NCI-H2171 (cell line): Measurements from ENCODE around the gene ZSCAN16.
"Not testable (repeated sequence)": the region's sequence is repeated elsewhere in the genome, so short reads cannot be mapped to it uniquely, and the experiment has no call there.

Source experiments
- DNase-seq: peaks from one replicate; lab custom pipeline; 2025; lab: John Stamatoyannopoulos, UW

The ZSCAN16 gene

DNA sequence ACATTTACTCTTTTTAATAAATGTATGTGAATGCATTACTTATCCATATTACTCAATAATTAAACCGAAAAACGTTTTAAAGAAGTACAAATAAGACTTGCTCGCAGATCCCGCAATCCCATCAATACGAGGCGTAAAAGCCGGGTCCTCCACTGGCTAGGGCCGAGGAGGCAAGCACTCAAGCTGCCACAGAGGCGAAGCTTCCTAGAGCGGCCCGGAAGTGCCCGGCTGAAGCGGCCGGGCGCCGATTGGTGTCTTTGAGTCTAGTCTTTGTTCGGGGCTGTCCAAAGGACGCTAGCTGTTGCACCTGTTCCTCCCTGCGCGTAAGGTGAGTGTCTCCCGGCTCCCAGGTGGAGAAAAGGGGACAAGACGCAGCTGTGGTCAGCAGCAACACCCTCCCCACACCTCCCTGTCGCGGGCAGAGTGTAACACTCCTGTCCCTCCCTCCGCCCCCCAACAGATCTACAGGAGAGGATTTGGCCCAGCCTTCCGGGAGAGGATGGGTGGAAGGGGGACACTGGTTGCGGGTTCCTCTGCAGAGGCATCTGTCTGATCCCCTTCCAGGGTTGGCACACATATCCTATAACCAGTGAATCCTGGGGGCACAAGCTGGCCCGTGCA is at the start of gene ZSCAN16:
ZSCAN16 (plus strand) TSS at position 260 of the 621 bp plus-strand sequence. CDS start 835 bp downstream, outside the sequence.
- peak; percentile 80 for DNase-seq

DNA sequence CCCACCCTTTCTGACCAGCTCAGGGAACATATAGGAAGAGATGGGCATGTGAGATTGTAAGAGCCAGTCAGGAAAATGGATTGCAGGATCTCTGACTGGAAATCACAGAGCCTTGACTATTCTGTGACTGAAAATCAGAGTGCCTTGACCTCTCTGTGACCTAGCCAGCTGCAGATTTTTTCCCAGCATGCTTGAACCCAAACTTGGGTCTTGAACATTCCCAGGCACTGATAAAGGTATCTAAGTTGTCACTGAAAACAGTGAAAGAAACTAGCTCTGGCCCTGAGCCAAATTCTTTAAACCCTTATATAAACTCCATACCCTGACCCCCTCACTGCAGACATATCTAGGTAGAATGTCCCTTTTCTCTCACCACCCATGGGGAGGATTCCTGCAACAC is 46.4 kb upstream of the ZSCAN16 start:
- DNase-seq, result no peak

DNA sequence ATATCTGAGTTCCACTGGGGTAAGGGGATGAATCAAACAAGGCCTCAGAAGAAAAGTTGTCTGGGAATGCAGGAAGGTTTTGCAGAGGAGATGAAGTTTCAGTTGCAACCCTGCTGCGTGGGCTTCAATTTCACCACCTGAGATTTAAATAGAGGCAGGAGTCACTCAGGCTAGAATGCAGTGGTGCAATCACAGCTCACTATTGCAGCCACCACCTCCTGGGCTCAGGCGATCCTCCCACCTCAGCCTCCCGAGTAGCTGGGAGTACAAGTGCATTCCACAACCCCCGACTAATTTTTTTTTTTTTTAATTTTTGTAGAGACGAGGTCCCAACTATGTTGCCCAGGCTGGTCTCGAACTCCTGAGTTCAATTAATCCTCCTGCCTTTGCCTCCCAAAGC is 45.6 kb upstream of the ZSCAN16 start:
- DNase-seq, result no peak

DNA sequence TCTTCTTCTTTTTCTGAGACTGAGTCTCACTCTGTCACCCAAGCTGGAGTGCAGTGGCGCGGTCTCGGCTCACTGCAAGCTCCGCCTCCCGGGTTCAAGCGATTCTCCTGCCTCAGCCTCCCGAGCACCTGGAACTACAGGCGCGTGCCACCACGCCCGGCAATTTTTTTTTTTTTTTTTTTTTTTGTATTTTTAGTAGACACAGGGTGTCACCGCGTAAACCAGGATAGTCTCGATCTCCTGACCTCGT is 44.1 kb upstream of the ZSCAN16 start, which contains the start of gene ZNF165:
ZNF165 (plus strand) TSS at position 188 of the 250 bp plus-strand sequence. CDS start 4,913 bp downstream, outside the sequence.
- DNase-seq, result not testable (repeated sequence)

DNA sequence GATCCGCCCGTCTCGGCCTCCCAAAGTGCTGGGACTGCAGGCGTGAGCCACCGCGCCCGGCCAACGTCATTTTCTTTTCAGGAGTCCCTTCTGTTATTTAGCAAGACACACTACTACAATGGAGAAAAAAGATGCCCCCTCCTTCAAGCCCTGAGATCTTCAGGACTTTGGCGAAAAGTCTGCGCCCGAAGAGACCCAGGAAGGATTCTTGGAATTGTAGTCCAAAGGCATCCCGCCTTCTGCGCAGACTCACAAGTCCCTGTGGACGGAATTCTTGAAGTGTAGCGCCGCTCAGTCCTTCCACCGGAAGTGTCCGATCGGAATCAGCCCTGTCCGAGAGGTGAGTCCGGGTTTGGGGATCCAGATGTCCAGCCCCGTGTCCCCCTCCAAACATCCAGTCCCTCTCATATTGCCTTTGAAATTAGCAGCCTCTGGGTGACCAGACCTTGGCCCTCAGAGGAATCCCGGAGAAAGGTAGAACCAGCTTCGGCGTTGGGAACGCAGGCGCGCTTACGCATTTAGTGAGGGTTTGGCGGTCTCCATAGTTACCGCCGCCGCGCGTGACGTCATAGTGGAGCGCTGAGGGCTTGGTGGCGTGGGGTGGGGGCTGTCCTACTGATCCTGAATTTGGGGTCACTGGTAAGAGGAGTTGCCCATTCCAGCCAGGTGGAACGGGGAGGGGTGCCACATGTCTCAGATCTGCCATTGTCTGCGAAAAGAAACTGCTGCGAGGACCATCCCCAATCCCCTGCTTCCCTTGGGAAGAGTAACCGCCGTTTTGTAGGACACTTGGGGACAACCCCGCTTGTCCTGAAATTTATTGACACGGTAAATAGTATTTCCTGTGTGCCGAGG is 43.6 kb upstream of the ZSCAN16 start:
- DNase-seq, result peak; percentile 94

DNA sequence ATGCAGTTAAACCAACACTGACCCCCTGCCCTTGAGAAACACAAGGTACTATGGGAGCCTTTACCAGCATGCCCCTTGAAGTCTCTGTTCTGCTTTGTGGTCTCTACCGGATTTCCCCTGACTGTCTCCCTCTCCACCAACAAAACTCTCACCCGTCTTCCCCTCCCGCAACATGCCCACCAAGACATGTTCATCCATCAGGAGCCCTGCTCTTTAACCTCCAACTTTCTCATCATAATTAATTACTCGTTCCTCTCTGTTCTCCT is 43.0 kb upstream of the ZSCAN16 start:
- DNase-seq, result no peak

DNA sequence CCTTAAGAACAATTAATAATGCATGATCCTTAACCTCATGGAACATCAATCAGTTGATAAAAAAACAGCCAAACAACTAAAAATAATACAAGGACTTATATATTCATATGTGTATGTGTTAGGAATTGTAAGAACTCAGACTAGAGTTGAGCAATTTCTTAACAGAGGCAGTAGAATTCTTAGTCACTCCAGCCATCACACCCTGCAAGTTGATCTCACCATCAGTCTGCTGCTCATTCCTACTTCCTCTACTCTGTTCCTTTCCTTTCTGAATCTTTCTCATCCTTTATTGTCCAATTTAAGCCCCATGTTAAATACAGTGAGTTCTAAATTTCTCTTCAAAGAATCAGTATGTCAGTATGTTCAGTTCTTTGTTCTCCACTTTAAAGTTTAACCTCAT is 41.5 kb upstream of the ZSCAN16 start:
- DNase-seq, result no peak

DNA sequence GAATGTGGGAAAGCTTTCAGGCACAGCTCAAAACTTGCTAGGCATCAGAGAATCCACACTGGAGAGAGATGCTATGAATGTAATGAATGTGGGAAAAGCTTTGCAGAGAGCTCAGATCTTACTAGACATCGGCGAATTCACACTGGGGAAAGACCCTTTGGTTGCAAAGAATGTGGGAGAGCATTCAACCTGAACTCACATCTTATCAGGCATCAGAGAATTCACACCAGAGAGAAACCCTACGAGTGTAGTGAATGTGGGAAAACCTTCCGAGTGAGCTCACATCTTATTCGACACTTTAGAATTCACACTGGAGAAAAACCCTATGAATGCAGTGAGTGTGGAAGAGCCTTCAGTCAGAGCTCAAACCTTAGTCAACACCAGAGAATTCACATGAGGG is 35.4 kb upstream of the ZSCAN16 start:
- no peak for DNase-seq

DNA sequence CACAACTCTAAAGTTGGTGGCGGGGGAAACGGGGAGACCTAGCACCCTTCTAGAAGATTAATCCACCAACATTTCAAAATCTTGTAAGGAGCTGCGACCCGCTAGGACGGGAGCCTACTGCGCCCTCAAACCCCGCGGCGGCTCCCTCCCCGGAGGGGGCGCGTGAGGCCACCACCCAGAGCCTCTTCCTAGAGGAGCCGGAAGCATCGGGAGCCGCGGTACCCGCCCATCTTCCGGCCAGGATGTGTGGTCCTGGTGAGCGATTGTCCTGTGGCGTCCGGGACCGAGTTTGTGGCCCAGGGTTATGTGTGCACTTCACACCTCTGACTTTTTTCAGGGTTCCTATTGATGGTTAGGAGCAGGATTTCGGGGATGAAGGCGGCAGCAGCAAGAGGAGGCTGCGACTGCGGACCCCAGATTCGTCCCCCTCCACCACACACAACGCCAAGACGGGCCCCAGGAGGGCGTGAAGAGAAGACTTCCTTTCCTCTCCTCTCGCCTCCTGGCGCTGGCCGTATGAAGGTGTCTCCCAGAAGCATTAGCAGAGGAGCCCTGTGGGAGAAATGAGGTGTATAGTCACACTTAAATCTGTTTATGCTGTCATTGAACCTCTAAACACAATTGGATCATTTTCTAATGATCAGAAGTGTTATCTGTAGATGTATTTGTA is 33.4 kb upstream of the ZSCAN16 start:
- no peak for DNase-seq

DNA sequence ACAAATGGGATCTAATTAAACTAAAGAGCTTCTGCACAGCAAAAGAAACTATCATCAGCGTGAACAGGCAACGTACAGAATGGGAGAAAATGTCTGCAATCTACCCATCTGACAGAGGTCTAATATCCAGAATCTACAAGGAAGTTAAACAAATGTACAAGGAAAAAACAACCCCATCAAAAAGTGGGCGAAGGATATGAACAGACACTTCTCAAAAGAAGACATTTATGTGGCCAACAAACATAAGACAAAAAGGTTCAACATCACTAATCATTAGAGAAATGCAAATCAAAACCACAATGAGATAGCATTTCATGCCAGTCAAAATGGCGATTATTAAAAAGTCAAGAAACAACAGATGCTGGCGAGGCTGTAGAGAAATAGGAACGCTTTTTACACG is 22.2 kb upstream of the ZSCAN16 start:
- not testable (repeated sequence) for DNase-seq

DNA sequence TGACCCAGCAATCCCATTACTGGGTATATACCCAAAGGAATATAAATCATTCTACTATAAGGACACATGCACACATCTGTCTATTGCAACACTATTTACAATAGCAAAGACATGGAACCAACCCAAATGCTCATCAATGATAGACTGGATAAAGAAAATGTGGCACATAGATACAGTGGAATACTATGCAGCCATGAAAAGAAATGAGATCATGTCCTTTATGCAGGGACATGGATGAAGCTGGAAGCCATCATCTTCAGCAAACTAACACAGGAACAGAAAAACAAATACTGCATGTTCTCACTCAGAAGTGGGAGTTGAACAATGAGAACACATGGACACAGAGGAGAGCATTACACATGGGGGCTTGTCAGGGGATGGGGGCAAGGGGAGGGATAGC is 21.7 kb upstream of the ZSCAN16 start:
- not testable (repeated sequence) for DNase-seq

DNA sequence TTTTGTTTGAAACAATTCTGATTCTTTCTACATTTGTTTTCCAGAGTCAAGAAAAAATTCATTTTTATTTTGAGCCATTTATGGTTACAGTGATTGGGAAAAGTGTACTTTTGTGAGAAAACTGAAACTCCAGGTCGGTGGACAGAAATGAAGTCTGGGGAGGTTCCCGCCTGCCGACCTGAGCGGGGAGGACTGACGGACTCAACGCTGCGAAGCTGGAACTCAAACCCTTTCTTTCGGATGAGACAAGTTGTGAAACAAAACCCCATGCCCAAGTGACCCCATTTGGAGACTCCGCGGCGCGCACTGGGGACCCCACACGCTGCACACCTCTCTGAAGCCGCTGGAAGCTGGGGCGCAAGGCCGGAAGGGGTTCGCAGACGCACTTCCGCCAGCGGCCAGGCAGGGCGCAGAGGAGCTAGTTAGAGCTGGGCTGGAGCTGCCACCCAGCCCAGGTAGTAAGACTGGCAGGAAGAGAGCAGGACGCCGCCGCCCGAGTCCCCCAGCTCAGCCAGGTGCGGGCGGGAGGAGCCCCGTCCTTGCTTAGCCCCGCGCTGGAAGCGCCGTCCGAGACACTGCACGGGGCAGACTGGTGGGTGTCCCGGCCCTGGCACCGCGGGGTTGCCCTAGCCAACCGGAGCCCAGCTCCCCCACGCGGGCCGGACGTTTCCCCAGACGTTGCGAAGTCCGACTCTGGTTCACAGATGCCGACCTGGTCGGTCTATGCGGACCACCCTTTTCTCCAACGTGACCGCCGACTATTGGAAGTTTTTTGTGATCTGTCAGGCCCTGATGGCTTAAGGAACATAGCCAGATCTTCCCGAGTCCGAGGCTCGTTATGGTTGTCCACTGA is 19.8 kb upstream of the ZSCAN16 start:
- DNase-seq, result peak; percentile 74

DNA sequence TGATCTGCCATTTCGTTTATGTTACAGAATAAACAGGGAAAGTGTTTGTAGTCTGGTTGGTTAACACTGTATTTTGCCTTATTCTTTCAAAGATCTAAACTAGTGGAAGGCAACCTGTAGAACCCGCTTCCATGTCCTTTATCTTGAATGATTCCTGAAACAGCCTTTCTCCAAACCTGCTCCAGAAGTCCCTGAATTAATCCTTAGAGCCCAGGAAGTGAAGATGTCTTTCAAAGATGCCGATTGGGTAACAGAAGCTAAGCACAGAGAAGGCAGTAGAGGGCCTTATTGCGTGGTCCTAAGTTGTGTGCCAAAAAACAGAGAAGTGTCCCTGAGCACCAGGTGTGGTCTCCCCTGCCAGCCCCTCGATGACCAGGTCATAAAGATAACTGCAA is 19.2 kb upstream of the ZSCAN16 start:
- DNase-seq, result no peak

DNA sequence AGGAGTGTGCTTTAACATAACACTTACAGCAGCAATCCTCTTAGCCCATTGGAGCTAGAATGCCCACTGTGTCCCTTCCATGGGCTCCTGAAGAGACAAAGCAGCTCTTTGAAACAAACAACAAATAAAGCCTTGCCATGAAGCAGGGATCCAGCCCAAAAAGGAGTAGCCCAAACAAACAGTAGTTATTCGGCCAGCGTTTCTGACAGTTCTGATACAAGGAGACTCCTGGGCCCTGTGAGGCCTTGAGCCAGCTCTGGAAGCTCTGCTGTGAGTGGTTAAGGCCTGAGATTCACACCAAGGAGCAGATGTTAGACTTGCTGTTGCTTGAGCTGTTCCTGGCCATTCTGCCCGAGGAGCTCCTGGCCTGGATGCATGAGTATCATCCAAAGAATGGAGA is 16.9 kb upstream of the ZSCAN16 start:
- no peak for DNase-seq

DNA sequence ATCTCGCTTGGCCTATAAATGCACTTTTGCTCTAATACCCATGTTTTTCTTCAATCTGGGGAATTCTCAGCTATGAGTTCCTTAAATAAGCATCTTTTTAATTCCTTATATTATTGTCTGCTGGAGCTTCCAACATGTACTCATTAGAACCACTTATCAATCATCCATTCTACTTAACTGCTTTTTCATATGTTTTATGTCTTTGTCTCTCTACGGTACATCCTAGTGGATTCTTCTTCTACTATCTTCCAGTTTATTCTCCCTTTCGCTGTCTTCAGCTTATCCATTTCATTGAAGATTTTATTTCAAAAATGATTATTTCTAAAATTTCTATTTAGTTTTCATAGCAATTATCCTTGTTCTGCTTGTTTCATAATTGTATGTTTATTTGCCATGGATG is 12.4 kb upstream of the ZSCAN16 start:
- no peak for DNase-seq

DNA sequence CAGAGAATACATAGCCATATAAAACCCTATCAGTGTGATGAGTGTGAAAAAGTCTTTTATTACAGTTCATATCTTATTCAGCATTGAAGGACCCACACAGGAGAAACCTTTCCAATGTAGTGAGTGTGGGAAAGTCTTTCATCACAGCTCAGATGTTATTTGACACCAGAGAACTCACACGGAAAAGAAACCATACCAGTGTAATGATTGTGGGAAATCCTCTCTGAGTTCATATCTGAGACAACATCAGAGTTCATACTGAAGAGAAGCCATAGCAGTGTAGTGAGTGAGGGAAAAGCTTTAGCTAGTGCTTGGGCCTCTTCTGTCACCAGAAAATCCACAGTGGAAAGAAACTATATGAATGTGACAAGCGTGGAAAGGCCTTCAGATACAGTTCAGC is 8.6 kb upstream of the ZSCAN16 start:
- no peak for DNase-seq

DNA sequence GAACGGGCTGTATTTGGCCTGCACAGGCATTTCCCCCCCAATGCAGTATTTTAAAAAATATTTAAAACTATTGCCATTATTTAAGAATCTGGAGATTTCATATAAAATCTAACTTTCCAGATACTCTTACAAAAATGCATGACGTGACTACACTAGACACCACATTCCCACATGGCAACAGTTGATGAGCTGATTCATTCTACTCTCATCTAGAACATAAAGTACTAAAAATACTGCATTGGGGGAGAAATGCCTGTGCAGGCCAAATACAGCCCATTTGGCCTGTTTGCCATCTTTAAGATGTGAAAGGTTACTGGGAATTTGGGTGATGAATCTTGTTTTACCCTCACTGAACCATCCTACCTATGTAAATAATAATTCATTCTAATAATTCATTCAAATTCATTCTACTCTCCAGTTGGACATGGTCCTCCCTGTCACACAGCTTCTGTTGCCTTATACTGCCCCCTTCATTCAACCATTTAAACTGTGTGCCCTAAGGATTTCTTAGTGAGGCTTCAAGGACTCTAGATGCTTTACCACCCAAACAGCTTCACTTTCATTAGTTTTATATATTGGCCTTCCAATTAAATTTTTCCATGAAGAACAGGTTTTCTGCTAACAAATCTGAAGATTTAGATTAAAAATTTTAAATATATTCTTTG is 6.9 kb upstream of the ZSCAN16 start:
- no peak for DNase-seq

DNA sequence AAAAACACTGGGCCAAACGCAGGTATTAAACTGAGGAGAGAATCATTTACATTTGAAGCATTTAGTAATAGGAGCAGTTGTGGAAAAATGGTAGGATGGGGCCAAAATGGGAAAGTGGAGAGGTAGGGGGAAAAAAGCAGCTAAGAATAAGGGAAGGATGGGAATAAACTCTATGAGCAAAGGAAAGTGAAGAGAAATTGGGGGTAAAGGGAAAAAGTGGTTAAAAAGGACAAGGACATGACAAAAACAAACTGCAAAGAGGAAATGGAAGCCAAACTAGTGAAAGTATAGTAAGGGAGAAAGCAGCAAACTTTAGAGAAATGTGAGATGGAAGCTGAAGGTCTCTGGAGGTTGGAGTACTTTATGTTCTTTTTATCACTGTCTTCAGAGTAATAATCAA is 6.2 kb upstream of the ZSCAN16 start:
- no peak for DNase-seq

DNA sequence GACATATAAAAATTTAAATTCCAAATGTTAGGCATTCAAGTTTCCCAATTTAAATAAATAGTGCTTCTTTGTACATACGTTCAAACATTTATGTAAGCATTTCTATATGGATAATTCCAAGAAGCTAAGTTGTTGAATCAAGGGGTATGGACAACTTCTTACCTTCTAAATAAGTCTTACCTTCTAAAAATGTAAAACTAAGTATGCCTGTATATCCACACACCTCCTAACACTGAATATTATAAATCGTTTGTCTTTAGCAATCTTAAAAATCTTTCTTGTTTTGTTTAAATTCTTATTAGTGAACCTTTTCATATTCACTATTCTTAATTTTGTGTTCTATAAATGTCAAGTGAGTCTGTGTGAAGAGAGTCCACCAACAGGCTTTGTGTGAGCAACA is 2.5 kb upstream of the ZSCAN16 start:
- DNase-seq, result no peak

DNA sequence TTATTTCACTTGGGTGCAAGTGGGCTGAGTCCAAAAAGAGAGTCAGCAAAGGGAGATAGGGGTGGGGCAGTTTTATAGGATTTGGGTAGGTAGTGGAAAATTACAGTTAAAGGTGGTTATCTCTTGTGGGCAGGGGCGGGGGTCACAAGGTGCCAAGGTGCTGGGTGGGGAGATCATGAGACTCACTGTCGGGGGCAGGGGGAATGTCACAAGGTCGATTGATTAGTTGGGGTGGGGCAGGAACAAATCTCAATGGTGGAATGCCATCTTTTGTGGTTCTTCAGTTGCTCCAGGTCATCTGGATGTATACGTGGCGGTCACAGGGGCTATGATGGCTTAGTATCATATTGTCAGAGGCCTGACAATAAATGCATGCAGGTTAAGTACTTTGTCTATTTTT is 2.1 kb upstream of the ZSCAN16 start:
- DNase-seq, result not testable (repeated sequence)

DNA sequence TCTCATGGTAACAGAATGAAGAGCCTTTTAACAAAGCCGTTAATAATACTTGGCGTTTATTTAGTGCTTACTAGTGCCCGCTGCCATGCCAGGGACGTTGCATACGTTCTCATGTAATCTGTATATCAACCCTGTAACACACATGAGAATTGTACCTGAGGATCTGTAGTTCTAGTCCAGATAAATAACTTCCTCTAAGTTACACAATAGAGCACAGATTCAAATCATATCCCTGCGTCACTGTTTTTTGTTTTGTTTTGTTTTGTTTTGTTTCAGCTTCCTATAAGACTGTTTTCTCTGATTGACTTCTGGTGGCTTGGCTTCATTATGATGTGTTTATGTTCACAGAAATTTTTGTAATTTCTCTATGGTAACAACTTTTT is 553 bp downstream of the ZSCAN16 start:
- DNase-seq, result no peak

DNA sequence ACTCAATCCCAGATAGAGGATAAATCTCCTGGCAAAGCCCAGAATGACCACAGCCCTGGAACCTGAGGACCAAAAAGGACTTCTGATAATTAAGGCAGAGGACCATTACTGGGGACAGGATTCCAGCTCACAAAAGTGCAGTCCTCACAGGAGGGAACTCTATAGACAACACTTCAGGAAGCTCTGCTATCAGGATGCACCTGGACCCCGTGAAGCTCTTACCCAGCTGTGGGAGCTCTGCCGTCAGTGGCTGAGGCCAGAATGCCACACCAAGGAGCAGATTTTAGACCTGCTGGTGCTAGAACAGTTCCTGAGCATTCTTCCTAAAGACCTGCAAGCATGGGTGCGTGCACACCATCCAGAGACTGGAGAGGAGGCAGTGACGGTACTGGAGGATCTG is 992 bp downstream of the ZSCAN16 start:
- DNase-seq, result no peak
